SK-N-MC (cell line): ENCODE data around the gene WWTR1.

Experiments used
- FOXP2 ChIP-seq: optimal IDR thresholded peaks from 2 replicates; pipeline ENCODE3; 2011; ENCODE audit warnings: mild to moderate bottlenecking, moderate library complexity; ENCODE audit not compliant: insufficient read depth; ENCODE audit errors: extremely low read length, control extremely low read depth
- POLR2AphosphoS5 ChIP-seq: IDR thresholded peaks from 2 replicates; pipeline ENCODE4 v1.6.1; 2012; ENCODE audit warnings: mild to moderate bottlenecking, low read depth, low read length, borderline replicate concordance

GRCh38 chr3:149706905-149707304 lies 49.1 kb upstream of the WWTR1 start:
- TF ChIP-seq FOXP2 (no peak), POLR2AphosphoS5 (no peak)
